Fibroblast of skin of right biceps (primary cell): ENCODE results near the gene CRACDL.
"Not testable (repeated sequence)": the region's sequence is repeated elsewhere in the genome, so short reads cannot be mapped to it uniquely, and the experiment has no call there.

Source experiments
- DNase-seq: peaks from one replicate; pipeline ENCODE4 v3.0.0-alpha.2; 2013

Gene CRACDL

DNA sequence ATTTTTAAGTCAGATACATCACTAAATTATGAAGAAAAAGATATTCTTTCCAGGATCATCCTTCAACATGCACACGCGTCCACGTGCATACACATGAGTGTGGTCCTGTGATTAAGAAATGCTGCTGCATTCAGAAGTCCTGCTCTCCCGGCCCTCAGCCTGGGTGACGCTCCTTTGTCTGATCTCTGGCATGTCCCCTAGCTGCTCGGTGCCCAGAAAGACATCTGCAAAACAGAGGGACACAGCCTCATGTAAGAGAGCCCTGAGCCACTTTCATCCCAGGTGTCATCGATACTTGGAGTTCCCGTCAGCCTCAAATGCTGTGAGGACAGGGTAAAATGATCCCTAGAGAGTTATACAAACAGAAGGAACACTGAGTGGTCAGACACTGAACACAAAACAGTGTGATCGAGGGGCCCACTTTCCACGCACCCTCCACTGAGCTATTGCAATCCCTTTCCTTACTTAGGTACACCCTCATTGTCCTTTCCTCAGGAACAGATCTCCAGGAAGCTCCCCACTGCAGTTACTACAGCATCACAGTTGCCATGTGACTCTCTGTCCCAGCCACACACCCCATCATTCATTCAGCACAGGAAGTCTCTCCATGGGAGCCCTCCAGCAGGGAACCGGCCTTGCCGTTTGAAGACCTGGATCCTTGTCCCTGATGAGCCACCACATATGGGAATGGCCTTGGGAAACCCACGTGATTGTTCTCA is 32.1 kb downstream of the CRACDL start:
- no peak for DNase-seq

DNA sequence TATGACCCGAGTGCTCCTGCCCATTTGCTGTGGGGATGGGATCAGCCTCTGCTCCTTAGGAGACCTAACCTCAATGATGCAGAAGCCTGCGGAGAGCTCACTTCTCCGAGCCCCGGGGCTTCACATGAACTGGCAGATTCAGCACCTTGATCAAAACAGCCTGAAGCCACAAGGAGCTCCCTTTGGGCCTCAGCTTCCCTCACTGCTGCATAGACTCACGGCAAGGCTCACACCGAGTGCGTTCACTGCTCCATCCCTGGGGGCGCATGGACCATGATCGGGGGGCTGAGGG is 33.0 kb downstream of the CRACDL start:
- DNase-seq, result no peak

DNA sequence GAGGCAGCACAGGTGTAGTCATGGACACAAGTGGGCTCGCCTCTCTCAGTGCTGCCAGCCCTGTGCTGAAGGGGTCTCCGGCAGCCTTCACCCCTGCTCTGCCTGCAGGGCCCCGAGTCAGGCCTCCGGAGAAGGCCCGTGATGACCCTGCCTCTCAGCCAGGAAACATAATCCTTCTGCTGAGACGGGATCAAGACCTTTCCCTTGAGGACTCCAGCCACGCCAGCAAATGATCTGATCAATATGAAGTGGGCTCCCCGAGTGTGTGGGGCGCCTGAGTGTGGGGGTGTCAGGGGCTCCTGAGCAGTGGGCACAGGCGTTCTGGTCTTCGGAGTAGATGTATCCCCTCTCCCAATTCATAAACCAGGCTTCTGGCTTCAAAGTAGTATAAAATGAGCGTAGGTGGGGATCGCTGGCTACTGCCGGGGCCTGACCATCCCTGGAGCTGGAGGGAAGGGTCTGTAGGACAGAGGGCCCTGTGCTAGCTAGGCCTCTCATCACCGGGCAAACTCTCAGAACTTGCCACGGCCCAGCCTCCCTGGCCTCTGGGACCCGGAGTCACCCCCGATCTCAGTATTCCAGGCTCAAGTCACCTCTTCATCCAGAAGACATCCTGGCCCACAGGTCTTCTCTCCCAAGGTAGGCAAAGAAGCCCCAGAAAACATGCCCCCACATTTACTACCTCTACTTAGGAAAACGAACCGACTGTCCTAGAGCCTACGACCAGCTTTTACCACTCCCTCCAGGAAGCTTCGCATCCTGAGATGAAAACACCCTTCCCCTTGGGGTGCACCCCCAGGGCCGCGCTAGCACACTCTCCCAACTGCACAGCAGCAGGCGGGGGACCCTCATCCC is 33.6 kb downstream of the CRACDL start:
- no peak for DNase-seq

DNA sequence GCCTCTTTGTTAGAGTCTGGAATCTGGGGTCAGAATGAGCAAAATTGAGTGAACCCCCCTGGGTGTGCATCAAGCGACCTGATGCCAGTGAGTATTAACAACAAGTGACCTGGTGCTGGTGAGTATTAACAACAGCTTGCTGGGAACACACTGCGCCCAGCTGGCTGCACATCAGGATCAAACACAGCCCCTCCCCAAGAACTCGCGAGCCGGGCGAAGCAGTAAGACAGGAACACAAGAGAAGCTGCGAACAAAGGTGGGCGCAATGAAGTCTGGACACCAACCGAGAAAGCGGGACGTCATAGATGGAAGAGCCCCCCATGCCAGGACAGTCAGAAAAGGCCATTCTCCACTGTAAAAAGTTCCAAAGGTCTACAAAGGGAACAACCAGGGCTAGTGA is 34.3 kb downstream of the CRACDL start:
- DNase-seq, result no peak

DNA sequence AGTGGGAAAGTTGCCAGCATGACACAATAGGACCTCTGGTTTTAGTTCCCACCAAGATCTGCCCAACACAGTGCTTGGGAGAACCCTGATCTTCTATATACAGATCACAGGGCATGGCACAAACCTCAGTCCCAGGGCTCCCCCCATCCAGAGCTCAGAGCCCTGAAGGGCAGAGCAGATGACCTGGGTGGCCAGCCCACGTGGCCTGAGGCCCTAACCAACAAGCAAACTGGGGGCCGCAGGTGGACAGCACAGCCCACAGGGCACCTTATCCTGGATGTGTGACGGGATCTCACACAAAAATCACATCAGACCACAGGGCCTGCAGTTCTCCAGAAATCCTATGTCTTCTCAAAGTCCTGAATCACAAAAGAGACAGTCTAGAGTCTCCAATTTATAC is 34.7 kb downstream of the CRACDL start:
- no peak for DNase-seq

DNA sequence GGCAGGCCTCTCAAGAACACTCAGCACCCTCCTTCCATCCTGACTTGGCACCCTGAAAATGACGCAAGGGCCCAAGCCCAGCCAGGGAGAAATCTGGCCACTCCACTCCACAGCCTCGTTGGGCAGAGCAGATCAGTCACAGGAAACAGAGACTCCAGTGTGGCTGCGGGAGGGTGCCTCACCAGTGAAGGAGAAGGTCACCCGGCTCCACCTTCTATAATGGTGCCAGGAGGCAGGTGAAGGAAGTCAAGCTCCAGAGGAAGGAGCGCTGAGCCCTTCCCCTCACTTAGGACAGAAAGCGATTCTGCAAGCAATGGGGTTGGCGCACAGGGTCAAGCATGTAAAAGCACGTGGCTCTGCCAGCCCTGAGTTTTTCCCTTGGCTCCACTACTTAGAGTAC is 35.3 kb downstream of the CRACDL start:
- DNase-seq, result no peak

DNA sequence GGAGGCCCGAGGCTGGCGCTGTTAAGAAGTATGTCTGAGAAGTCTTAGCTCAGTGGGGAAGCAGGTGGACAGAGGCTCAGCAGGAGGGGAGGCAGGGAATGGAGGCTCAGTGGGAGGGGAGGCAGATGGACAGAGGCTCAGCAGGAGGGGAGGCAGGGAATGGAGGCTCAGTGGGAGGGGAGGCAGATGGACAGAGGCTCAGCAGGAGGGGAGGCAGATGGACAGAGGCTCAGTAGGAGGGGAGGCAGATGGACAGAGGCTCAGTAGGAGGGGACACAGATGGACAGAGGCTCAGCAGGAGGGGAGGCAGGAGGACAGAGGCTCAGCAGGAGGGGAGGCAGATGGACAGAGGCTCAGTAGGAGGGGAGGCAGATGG is 36.3 kb downstream of the CRACDL start:
- DNase-seq, result not testable (repeated sequence)

DNA sequence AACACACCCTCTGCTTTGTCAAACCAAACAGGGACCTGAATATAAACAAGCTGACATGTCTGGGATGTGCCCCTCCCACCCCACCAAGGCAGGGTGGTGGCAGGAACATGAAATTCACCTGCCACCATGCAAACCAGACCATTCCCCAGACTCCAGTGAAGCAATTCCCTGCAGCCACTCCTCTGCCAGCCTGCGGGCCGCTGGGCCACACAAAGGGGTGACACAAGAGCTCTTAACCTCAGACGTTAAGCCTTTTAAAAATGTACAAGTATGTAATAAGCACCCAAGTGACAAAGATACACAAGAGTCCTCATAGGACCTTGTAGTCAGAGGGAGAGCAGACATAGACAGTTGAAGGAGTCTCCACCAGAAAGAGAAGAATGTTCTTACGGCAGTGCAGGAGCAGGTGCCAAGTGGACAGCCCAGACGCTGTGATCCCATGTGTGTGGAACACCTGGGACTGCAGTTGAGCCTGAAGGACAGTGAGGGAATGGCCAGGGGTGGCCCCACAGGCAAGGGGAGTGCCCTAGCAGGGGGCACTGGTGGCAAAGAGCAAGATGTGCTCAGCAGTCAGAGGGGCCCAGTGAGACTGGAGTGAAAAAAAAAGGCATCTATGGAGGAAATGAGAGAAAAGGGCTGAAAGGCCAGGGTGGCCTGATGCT is 36.9 kb downstream of the CRACDL start:
- DNase-seq, result no peak

DNA sequence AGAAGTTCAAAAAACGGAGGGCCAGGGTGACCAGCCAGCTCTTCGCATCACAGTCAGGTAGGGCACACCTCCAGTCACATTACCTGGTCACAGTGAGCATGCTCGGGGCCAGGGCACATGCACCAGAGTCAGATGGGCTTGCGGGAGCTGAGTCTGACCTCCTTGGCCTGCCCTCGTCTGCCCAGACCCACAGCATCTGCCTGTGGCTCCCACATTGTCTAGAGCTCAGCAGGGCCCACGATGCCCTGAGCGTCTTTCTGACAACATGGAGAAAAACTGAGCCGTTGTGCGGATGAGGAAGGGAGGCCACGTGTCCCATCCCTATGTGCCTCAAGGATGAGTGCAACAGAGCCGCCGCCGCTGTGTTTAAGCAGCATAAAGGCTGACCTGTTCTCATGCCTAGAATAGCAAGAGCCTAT is 37.6 kb downstream of the CRACDL start:
- DNase-seq, result no peak

DNA sequence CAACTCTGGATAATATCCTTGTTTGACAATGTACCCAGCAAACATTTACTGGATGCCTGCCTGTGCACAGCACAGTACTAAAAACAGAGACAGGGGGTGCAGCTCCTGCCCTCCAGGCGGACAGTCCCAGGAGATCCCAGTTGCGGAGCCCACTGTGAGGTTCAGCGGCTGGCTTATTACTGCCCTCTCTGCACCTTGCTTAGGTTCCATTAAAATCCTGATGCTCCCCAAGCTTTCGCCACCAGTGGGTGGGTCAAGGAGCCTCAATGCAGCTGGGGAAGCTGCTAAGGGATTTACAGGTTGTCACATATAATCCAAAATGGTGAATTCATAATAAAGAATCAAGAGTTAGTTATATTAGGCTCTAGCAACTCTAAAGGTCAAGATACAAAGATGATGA is 38.3 kb downstream of the CRACDL start:
- no peak for DNase-seq

DNA sequence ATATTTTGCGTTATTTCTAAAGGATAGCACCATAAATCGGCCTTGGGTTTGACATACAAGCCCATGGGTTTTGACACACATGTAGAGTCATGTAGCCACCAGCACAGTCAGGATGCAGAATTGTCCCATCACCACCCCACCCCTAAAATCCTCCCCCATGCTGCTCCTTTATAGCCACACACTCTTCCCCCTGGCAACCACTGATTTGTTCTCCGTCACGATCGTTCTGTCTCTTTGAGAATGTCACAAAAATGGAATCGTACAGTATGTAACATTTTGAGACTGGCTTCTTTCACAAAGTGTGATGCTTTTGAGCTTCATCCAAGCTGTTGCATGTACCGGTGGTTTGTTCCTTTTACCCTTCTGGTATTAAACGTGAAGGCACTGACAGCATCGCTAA is 39.1 kb downstream of the CRACDL start:
- no peak for DNase-seq

DNA sequence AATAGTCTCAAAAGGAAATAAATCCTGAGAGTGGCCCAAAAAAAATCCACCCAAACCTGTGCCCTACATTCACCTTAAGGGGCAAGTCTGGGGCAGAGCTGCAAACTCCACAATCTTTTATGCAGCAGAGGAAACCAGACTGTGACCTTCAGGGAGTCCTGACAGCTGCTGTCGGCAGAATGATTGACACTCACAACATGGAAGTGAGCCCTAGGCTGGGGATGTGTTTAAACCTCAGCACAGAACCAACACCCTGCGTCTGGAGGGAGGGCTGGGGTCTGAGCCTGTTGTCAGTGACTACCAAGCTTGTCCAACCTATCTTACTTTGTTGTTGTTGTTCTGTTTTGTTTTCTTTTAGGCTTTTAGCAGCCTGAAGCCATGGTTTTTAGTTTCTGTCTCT is 39.6 kb downstream of the CRACDL start:
- no peak for DNase-seq

DNA sequence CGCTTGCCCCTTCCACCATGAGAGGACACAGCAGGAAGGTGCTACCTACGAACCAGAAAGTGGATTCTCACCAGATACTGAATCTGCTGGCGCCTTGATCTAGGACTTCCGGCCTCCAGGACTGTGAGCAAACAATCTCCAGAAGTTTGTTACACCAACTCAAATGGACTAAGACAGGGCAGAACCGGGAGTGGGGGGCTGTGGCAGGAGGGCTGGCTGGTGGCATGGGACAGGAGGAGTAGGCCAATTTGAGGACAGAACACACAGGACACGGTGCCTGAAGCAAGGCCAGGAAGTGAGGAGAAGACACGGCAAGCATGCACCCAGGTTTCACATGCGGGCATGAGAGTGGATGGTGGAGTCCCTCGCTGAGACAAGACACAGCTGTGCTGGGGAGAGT is 40.1 kb downstream of the CRACDL start:
- DNase-seq, result no peak

DNA sequence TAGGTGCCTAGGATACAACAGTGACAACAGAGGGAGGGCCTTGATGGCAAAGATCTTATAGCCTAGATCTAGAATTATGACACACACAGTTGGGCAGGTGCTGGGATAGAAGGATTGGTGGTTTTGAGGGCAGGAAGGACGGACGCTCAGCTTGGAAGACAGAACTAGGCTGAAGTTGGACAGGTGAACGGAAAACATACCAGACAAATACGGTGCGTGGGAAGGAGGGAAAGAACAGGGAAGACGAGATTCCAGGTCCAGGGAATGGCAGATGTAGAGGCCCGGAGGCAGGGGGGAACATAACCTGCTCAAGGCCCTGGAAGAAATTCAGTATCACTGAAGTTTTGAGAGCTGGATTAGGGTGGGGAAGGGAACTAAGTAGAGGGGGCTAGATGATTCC is 40.8 kb downstream of the CRACDL start:
- no peak for DNase-seq

DNA sequence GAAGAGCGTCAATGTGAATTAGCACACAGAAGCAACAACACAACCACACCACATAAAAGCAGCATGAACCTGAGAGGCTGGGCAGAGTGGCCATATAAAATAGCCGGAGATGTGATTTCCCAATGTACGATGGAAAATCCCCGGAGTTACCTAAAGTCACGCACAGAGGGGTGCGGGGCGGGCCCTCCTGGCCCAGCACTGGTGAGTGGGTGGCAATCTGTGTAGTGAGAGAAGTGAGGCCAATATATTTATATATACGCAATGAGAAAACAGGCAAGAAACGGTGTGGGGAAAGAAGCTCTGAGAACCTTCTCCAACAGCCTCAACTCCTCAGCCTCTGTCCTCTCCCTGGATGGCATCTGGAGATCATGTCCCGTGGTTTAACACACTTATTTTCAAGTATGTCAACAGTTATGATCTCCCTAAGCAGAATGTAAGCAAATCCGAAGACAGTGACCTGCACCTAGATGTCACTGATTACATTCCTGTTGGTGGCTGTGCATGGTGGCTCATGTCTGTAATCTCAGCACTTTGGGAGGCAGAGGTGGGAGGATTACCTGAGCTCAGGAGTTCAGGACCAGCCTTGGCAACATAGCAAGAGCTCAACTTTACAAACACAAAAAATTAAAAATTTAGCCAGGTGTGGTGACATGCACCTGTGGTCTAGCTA is 41.6 kb downstream of the CRACDL start:
- DNase-seq, result no peak

DNA sequence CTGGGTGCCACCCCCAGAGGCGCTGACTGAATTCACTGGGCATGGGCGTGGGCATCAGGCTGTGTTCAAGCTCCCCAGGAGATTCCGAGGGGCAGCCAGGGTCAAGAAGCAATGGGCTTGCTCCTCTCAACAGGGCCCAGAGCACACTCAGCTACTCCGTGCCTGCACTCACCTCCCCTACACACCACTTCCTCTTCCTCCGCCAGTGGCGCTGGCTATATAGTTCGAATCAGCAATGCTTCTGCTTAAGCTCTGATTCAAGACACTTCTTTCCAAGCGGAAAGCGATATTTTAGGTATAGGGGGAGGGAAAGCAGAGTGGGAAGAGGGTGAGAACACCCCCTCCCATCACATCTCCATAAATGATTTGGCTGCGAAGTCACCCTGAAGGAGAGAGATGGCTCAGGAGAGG is 42.1 kb downstream of the CRACDL start:
- DNase-seq, result no peak

DNA sequence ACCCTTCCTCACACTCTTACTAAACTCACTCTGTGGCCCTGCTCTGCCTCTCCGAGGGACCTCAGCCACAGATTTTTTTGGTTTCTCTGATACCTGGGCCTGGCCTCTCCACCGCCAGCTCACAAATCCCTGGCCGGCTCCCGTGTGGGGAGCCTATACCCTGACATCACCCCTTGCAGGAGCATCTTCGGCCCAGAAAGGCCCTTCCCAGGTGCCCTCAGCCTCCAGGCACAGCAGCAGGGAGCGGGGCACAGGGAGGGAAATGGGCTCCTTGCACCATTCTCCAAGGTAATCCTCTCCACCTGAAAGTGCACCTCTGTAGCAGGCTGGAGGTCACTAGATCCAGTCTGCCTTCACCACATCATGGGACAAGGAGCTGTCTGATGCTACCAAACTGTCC is 43.2 kb downstream of the CRACDL start:
- DNase-seq, result no peak

DNA sequence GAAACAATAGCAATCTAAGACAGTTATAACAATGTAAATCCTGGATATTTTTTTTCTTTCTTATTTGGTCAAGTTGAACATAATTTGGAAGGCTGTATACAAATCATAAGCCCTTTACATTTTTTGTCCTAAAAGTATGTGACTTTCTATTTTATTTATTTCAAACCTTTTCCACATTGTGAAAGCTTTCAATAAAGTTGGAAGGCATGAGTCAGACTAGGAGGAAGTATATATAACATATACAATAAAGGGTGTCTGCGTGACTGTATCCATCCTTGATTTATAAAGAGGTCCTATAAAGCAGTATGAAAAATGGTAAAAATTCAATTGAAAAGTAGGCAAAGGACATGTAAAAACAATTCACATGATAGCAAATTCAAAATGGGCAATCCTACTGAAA is 44.4 kb downstream of the CRACDL start:
- DNase-seq, result no peak

DNA sequence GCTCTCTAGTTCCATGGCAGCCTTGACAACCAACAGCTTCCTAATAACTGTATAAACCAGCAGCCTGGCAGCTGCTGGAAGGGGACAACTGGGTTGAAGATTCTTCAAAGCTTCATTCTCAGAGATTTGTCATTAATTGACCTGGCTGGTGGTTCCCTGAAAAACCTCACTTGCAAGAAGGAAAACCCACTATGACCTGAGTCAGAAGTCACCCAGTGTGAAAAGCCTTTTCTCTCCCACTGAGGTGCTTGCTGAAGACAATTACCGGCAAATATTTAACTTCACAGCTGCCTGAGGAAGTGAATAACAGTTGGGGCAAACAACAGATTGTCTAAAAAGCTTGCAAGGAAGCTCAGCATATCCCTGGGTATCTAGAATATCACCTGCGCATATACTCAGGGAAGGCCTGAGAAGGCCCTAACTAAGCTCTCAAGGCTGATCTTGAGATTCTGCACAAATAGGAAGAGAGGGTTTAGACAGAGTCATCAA is 49.9 kb downstream of the CRACDL start:
- no peak for DNase-seq

DNA sequence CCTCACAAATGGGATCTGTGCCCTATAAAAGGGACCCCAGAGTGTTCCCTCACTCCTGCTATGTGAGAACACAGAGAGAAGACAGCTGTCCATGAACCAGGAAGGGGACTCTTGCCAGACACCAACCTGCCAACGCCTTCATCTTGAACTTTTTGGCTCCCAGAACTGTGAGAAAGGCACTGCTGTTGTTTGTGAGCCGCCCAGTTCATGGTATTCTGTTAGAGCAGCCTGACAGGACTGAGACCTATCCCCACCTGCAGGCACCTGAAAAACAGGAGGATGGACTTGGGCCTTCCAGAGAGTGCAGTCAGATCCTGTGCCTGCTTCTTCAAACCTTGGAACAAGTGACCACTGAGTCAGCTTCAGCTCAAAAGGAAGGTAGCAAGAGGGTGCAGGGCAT is 51.4 kb downstream of the CRACDL start:
- DNase-seq, result no peak

DNA sequence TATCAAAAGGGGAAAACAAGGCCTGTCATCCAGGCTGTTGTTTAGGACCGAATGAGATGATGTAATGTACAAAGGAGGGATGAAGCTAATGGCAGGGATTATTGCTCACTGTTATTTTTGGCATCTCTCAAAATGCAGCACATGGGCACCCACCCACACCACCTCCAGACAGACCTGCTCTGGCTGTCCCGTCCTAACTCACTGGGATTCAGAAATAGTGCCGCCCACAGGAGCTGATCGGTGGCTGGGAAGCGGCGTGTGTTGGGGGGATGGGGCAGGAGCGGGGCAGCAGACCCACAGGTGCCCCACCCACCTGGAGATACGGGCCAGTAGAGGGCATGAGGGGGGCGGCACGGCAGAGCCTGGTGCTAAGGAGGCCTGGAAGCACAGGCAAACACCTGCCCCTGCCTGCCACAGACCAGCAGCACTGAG is 52.2 kb downstream of the CRACDL start:
- no peak for DNase-seq

DNA sequence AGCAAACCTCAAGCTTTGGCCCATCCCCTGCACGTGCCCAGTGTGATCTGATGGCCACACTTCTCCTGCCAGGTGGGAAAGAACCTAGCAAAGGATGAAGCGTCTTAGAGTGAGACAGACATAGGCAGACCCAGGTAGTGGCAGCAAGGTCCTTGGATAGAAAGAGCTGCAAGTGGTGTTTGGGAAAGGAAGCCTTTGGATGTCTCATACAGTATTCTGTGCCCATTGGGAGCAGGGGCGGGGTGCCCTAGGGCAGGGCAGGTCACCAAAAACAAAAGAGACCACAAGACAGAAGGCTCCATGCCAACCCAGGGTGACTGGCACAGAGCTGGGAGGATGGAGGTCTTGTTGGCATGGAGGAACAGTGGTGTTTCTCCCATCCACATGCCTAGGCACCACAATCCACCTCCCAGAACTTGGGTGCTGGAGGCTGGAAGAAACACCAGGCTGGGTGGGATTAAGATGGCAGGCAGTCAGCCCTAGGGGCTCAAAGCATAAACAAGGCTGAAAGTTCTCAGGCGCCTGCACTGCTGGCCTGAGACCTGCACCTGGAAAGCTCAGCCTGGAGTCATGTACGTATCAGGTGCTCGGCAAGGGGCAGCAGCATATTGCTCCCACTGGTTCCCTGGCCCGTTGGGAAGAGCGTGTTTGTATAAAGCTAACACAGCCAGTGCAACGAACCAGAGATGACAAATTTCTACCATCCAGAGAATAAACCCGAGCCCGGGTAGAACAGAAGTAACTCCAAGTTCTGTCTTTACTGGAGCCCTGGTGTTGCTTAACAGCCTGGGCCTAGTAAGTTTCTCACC is 52.9 kb downstream of the CRACDL start:
- no peak for DNase-seq

DNA sequence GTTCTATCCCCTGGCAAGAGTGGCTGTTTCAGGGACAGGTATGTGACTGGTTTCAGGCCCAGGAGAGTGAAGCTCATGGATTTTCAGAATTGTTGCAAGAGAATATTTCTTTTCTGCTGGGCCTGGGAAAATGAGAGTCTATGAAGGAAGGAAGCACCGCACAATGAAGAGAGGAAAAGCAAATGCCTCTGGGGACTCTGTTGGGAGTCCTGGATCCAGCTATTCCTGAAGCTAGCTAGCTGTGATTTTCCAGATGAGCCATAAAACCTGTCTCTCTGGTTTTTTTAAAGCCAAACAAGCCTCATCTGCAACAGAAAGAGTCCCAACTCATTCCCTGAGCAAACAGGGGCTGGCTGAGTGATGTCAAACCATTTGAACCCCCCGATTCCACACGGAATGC is 53.7 kb downstream of the CRACDL start:
- no peak for DNase-seq
